Measurements from ENCODE around the gene MZT2B.
"Not testable (repeated sequence)": the region's sequence is repeated elsewhere in the genome, so short reads cannot be mapped to it uniquely, and the experiment has no call there.

The MZT2B gene

GRCh38 chr2:130160131-130160530, 21.9 kb upstream of the MZT2B start:
- no peaks in the 10 kb centered on the region for H3K27me3 Mint-ChIP-seq (ENCODE audit: low read depth)
- TF ChIP-seq CTCF (IDR thresholded peaks at IDR 0.05; ENCODE audit: unreplicated experiment in 3 of 3), result no peak
- H3K4me3 Mint-ChIP-seq, result no peak overlapping the region
- no peaks in the 10 kb centered on the region for H3K4me1 Mint-ChIP-seq
- peaks cover 18% of the 10 kb centered on the region for H3K36me3 Mint-ChIP-seq (ENCODE audit: low read depth)
- H3K27ac Mint-ChIP-seq, result peak overlapping the region in 2 of 3 experiments; percentile 44 to 69
- no peaks in the 10 kb centered on the region for H3K9me3 Mint-ChIP-seq

- H3K9me3 Mint-ChIP-seq; H3K27me3 Mint-ChIP-seq (ENCODE audit: low read depth); H3K4me1 Mint-ChIP-seq: not testable (repeated sequence)
- peak overlapping the region in 1 of 3 experiments; percentile 20 for H3K4me3 Mint-ChIP-seq
- peak overlapping the region; percentile 23 to 92 (median 26) for H3K27ac Mint-ChIP-seq
- H3K36me3 Mint-ChIP-seq (ENCODE audit: low read depth), result peaks cover 26% of the 10 kb centered on the region
These were observed 21.0 kb upstream of the MZT2B start for GRCh38 chr2:130160838-130161705.

GRCh38 chr2:130162486-130162885, 19.6 kb upstream of the MZT2B start:
- H3K27me3 Mint-ChIP-seq (ENCODE audit: low read depth); H3K27ac Mint-ChIP-seq; H3K9me3 Mint-ChIP-seq; H3K4me1 Mint-ChIP-seq; H3K4me3 Mint-ChIP-seq: not testable (repeated sequence)
- H3K36me3 Mint-ChIP-seq (ENCODE audit: low read depth), result peaks cover 38% of the 10 kb centered on the region

GRCh38 chr2:130162968-130163367, 19.1 kb upstream of the MZT2B start:
- Mint-ChIP-seq H3K4me3 (no peak overlapping the region), H3K27ac (no peak overlapping the region), H3K4me1 (no peaks in the 10 kb centered on the region), H3K36me3 (ENCODE audit: low read depth) (peaks cover 43% of the 10 kb centered on the region), H3K9me3 (no peaks in the 10 kb centered on the region), H3K27me3 (ENCODE audit: low read depth) (no peaks in the 10 kb centered on the region)
- no peak for TF ChIP-seq CTCF (IDR thresholded peaks at IDR 0.05; ENCODE audit: unreplicated experiment in 3 of 3)

GRCh38 chr2:130165293-130166016, 16.6 kb upstream of the MZT2B start:
- Mint-ChIP-seq H3K27ac (no peak overlapping the region), H3K36me3 (ENCODE audit: low read depth) (peaks cover 57% of the 10 kb centered on the region), H3K4me3 (no peak overlapping the region), H3K9me3 (no peaks in the 10 kb centered on the region), H3K27me3 (ENCODE audit: low read depth) (no peaks in the 10 kb centered on the region), H3K4me1 (no peaks in the 10 kb centered on the region)
- TF ChIP-seq CTCF (IDR thresholded peaks at IDR 0.05; ENCODE audit: unreplicated experiment in 3 of 3), result no peak

GRCh38 chr2:130166611-130167010, 15.5 kb upstream of the MZT2B start:
- not testable (repeated sequence) for H3K4me1 Mint-ChIP-seq; H3K27me3 Mint-ChIP-seq (ENCODE audit: low read depth); H3K27ac Mint-ChIP-seq; H3K4me3 Mint-ChIP-seq; H3K9me3 Mint-ChIP-seq
- H3K36me3 Mint-ChIP-seq (ENCODE audit: low read depth), result peaks cover 57% of the 10 kb centered on the region

- not testable (repeated sequence) for H3K4me1 Mint-ChIP-seq; H3K27me3 Mint-ChIP-seq (ENCODE audit: low read depth); H3K9me3 Mint-ChIP-seq; H3K27ac Mint-ChIP-seq; H3K4me3 Mint-ChIP-seq
- H3K36me3 Mint-ChIP-seq (ENCODE audit: low read depth), result peaks cover 67% of the 10 kb centered on the region
These were observed 12.9 kb upstream of the MZT2B start for GRCh38 chr2:130169163-130169562.

GRCh38 chr2:130169896-130170295, 12.2 kb upstream of the MZT2B start:
- H3K36me3 Mint-ChIP-seq (ENCODE audit: low read depth), result peaks cover 60% of the 10 kb centered on the region
- H3K9me3 Mint-ChIP-seq, result no peaks in the 10 kb centered on the region
- no peaks in the 10 kb centered on the region for H3K27me3 Mint-ChIP-seq (ENCODE audit: low read depth)

GRCh38 chr2:130174866-130175265, 7.2 kb upstream of the MZT2B start:
- H3K9me3 Mint-ChIP-seq; H3K4me3 Mint-ChIP-seq; H3K27me3 Mint-ChIP-seq (ENCODE audit: low read depth); H3K27ac Mint-ChIP-seq; H3K4me1 Mint-ChIP-seq: not testable (repeated sequence)
- peaks cover 35% of the 10 kb centered on the region for H3K36me3 Mint-ChIP-seq (ENCODE audit: low read depth)

More at GRCh38 chr2:130169896-130170295, 12.2 kb upstream of the MZT2B start:
- no peak for TF ChIP-seq CTCF (IDR thresholded peaks at IDR 0.05; ENCODE audit: unreplicated experiment in 3 of 3)
- H3K27ac Mint-ChIP-seq, result no peak overlapping the region
- H3K4me1 Mint-ChIP-seq, result no peaks in the 10 kb centered on the region
- H3K4me3 Mint-ChIP-seq, result no peak overlapping the region

GRCh38 chr2:130180404-130181324, 1.4 kb upstream of the MZT2B start:
- not testable (repeated sequence) for H3K27me3 Mint-ChIP-seq (ENCODE audit: low read depth)

More at GRCh38 chr2:130180404-130181324, 1.4 kb upstream of the MZT2B start:
- H3K4me1 Mint-ChIP-seq; H3K9me3 Mint-ChIP-seq; H3K36me3 Mint-ChIP-seq (ENCODE audit: low read depth): not testable (repeated sequence)
- H3K27ac Mint-ChIP-seq, result peak overlapping the region; percentile 84 to 91 (median 90)
- H3K4me3 Mint-ChIP-seq, result peak overlapping the region; percentile 93 to 96 (median 94)

Measured in nephron (organoid).